Measurements from ENCODE around the gene BRME1.

The BRME1 gene

GRCh38 chr19:13839130-13839937, 66.6 kb downstream of the BRME1 start:
- POLR2A ChIA-PET: no interaction called here
- DNase-seq (ENCODE audit: extremely low spot score): no peak

GRCh38 chr19:13838435-13839129, 67.3 kb downstream of the BRME1 start:
- no peak for DNase-seq (ENCODE audit: extremely low spot score)
- TF ChIP-seq SP1 (IDR thresholded peaks at IDR 0.05): no peak
- TF ChIP-seq L3MBTL2 (conservative IDR thresholded peaks at IDR 0.05): no peak
- no peak for TF ChIP-seq BHLHE40 (IDR thresholded peaks at IDR 0.05; ENCODE audit: borderline replicate concordance)
- no peak for TF ChIP-seq NFRKB (IDR thresholded peaks at IDR 0.05)
- TF ChIP-seq HDGF (IDR thresholded peaks at IDR 0.05; ENCODE audit: borderline replicate concordance): no peak
- TF ChIP-seq CTBP1 (IDR thresholded peaks at IDR 0.05; ENCODE audit: borderline replicate concordance): no peak
- TF ChIP-seq SUZ12 (IDR thresholded peaks at IDR 0.05): no peak
- TF ChIP-seq TARDBP (IDR thresholded peaks at IDR 0.05): no peak
- TF ChIP-seq ARNT (IDR thresholded peaks at IDR 0.05): no peak
- no peak for TF ChIP-seq FOXM1 (IDR thresholded peaks at IDR 0.05; ENCODE audit: borderline replicate concordance)
- ChIA-PET CTCF (no interaction called here), POLR2A (no interaction called here)

More at GRCh38 chr19:13839130-13839937, 66.6 kb downstream of the BRME1 start:
- CTCF ChIA-PET: no interaction called here
- TF ChIP-seq SUZ12 (IDR thresholded peaks at IDR 0.05) (no peak), SP1 (IDR thresholded peaks at IDR 0.05) (no peak), PKNOX1 (IDR thresholded peaks at IDR 0.05) (no peak), NFRKB (IDR thresholded peaks at IDR 0.05) (no peak), FOXA1 (IDR thresholded peaks at IDR 0.05) (no peak), ZNF384 (IDR thresholded peaks at IDR 0.05) (no peak), HDGF (IDR thresholded peaks at IDR 0.05; ENCODE audit: borderline replicate concordance) (no peak), CTBP1 (IDR thresholded peaks at IDR 0.05; ENCODE audit: borderline replicate concordance) (no peak), BHLHE40 (IDR thresholded peaks at IDR 0.05; ENCODE audit: borderline replicate concordance) (no peak), TARDBP (IDR thresholded peaks at IDR 0.05) (no peak), L3MBTL2 (conservative IDR thresholded peaks at IDR 0.05) (no peak), LEF1 (IDR thresholded peaks at IDR 0.05; ENCODE audit: borderline replicate concordance) (no peak), ARNT (IDR thresholded peaks at IDR 0.05) (no peak), ELF4 (IDR thresholded peaks at IDR 0.05) (no peak), FOXM1 (IDR thresholded peaks at IDR 0.05; ENCODE audit: borderline replicate concordance) (no peak), FOXK2 (IDR thresholded peaks at IDR 0.05) (no peak)

GRCh38 chr19:13835791-13836723, 69.9 kb downstream of the BRME1 start:
- DNase-seq (ENCODE audit: extremely low spot score): no peak
- CTCF ChIA-PET: interaction anchor here (1.2 kb wide), 1 partner anchor 26 kb away, joined by 3 read pairs; no protein-coding TSS in a partner anchor
- POLR2A ChIA-PET: interaction anchor here (0.8 to 1.4 kb wide), 6 partner anchors 9 to 62 kb away, joined by 3 read pairs; partner anchors contain the start of gene C19orf53
- no peak for TF ChIP-seq NFRKB (IDR thresholded peaks at IDR 0.05)
- TF ChIP-seq PKNOX1 (IDR thresholded peaks at IDR 0.05): no peak
- TF ChIP-seq ELF4 (IDR thresholded peaks at IDR 0.05): no peak
- no peak for TF ChIP-seq CTBP1 (IDR thresholded peaks at IDR 0.05; ENCODE audit: borderline replicate concordance)
- no peak for TF ChIP-seq HDGF (IDR thresholded peaks at IDR 0.05; ENCODE audit: borderline replicate concordance)
- TF ChIP-seq ARNT (IDR thresholded peaks at IDR 0.05): no peak
- no peak for TF ChIP-seq ZNF384 (IDR thresholded peaks at IDR 0.05)
- no peak for TF ChIP-seq FOXK2 (IDR thresholded peaks at IDR 0.05)
- TF ChIP-seq SUZ12 (IDR thresholded peaks at IDR 0.05): no peak

GRCh38 chr19:13834244-13835069, 71.5 kb downstream of the BRME1 start:
- CTCF ChIA-PET: interaction anchor here (0.6 kb wide), 2 partner anchors 28 to 38 kb away, joined by 3 read pairs; no protein-coding TSS in a partner anchor
- POLR2A ChIA-PET: interaction anchor here (1.3 kb wide), 1 partner anchor 12 kb away, joined by 5 read pairs; no protein-coding TSS in a partner anchor
- TF ChIP-seq FOXA1 (IDR thresholded peaks at IDR 0.05) (no peak), HDGF (IDR thresholded peaks at IDR 0.05; ENCODE audit: borderline replicate concordance) (no peak), PKNOX1 (IDR thresholded peaks at IDR 0.05) (no peak), CTBP1 (IDR thresholded peaks at IDR 0.05; ENCODE audit: borderline replicate concordance) (no peak), ZNF384 (IDR thresholded peaks at IDR 0.05) (no peak), TARDBP (IDR thresholded peaks at IDR 0.05) (no peak), L3MBTL2 (conservative IDR thresholded peaks at IDR 0.05) (no peak), LEF1 (IDR thresholded peaks at IDR 0.05; ENCODE audit: borderline replicate concordance) (no peak), ELF4 (IDR thresholded peaks at IDR 0.05) (no peak), FOXM1 (IDR thresholded peaks at IDR 0.05; ENCODE audit: borderline replicate concordance) (no peak), SP1 (IDR thresholded peaks at IDR 0.05) (no peak), NFRKB (IDR thresholded peaks at IDR 0.05) (no peak), SUZ12 (IDR thresholded peaks at IDR 0.05) (no peak), BHLHE40 (IDR thresholded peaks at IDR 0.05; ENCODE audit: borderline replicate concordance) (no peak), FOXK2 (IDR thresholded peaks at IDR 0.05) (no peak), ARNT (IDR thresholded peaks at IDR 0.05) (no peak)
- DNase-seq (ENCODE audit: extremely low spot score): no peak
